ENCODE measurements around the gene TMEM253. TPM values are rescaled to one million over a fixed set of nuclear protein-coding genes. Genes with fewer than 3 reads are reported as not detected.

The TMEM253 gene
- total and polyA plus RNA-seq, 2 experiments from 2014 or later, result 0.59 to 0.95 TPM

DNA sequence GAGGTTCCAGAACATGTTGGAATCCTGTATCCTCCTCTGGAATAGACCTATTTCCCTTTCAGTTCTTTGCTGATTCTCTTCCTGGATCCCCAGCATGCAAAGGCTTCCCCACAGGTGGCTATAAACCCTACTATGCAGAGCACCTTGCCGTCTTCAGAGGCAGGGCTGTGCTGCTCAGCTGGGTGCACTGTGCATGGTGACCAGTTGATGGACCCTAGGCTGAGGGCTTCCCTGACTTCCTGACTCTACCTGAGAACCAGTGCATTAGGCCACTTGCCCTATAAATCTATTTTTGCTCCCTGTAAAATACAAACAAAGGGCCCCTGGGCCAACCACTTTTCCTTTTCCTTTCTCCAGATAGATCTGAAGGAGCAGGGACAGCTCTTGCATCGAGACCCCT is 16.5 kb upstream of the TMEM253 start (continued):
- TF ChIP-seq, protein P1, sequence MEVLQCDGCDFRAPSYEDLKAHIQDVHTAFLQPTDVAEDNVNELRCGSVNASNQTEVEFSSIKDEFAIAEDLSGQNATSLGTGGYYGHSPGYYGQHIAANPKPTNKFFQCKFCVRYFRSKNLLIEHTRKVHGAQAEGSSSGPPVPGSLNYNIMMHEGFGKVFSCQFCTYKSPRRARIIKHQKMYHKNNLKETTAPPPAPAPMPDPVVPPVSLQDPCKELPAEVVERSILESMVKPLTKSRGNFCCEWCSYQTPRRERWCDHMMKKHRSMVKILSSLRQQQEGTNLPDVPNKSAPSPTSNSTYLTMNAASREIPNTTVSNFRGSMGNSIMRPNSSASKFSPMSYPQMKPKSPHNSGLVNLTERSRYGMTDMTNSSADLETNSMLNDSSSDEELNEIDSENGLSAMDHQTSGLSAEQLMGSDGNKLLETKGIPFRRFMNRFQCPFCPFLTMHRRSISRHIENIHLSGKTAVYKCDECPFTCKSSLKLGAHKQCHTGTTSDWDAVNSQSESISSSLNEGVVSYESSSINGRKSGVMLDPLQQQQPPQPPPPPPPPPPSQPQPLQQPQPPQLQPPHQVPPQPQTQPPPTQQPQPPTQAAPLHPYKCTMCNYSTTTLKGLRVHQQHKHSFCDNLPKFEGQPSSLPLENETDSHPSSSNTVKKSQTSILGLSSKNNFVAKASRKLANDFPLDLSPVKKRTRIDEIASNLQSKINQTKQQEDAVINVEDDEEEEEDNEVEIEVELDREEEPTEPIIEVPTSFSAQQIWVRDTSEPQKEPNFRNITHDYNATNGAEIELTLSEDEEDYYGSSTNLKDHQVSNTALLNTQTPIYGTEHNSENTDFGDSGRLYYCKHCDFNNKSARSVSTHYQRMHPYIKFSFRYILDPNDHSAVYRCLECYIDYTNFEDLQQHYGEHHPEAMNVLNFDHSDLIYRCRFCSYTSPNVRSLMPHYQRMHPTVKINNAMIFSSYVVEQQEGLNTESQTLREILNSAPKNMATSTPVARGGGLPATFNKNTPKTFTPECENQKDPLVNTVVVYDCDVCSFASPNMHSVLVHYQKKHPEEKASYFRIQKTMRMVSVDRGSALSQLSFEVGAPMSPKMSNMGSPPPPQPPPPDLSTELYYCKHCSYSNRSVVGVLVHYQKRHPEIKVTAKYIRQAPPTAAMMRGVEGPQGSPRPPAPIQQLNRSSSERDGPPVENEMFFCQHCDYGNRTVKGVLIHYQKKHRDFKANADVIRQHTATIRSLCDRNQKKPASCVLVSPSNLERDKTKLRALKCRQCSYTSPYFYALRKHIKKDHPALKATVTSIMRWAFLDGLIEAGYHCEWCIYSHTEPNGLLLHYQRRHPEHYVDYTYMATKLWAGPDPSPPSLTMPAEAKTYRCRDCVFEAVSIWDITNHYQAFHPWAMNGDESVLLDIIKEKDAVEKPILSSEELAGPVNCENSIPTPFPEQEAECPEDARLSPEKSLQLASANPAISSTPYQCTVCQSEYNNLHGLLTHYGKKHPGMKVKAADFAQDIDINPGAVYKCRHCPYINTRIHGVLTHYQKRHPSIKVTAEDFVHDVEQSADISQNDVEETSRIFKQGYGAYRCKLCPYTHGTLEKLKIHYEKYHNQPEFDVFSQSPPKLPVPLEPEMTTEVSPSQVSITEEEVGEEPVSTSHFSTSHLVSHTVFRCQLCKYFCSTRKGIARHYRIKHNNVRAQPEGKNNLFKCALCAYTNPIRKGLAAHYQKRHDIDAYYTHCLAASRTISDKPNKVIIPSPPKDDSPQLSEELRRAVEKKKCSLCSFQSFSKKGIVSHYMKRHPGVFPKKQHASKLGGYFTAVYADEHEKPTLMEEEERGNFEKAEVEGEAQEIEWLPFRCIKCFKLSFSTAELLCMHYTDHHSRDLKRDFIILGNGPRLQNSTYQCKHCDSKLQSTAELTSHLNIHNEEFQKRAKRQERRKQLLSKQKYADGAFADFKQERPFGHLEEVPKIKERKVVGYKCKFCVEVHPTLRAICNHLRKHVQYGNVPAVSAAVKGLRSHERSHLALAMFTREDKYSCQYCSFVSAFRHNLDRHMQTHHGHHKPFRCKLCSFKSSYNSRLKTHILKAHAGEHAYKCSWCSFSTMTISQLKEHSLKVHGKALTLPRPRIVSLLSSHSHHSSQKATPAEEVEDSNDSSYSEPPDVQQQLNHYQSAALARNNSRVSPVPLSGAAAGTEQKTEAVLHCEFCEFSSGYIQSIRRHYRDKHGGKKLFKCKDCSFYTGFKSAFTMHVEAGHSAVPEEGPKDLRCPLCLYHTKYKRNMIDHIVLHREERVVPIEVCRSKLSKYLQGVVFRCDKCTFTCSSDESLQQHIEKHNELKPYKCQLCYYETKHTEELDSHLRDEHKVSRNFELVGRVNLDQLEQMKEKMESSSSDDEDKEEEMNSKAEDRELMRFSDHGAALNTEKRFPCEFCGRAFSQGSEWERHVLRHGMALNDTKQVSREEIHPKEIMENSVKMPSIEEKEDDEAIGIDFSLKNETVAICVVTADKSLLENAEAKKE (CRISPR knock-in tag; IDR thresholded peaks at IDR 0.05), result no peak
- TF ChIP-seq ZNF331 (CRISPR knock-in tag; IDR thresholded peaks at IDR 0.05; ENCODE audit: low read depth) (no peak), ZNF114 (CRISPR knock-in tag; IDR thresholded peaks at IDR 0.05) (no peak), EZH2phosphoT487 (IDR thresholded peaks at IDR 0.05; ENCODE audit: unreplicated experiment) (no peak), EZH2 (IDR thresholded peaks at IDR 0.05; ENCODE audit: low read depth, unreplicated experiment) (no peak), POLR2AphosphoS5 (IDR thresholded peaks at IDR 0.05; ENCODE audit: low read depth) (no peak), JUNB (IDR thresholded peaks at IDR 0.05; ENCODE audit: unreplicated experiment) (no peak), STAT1 (IDR thresholded peaks at IDR 0.05; ENCODE audit: unreplicated experiment) (no peak)

DNA sequence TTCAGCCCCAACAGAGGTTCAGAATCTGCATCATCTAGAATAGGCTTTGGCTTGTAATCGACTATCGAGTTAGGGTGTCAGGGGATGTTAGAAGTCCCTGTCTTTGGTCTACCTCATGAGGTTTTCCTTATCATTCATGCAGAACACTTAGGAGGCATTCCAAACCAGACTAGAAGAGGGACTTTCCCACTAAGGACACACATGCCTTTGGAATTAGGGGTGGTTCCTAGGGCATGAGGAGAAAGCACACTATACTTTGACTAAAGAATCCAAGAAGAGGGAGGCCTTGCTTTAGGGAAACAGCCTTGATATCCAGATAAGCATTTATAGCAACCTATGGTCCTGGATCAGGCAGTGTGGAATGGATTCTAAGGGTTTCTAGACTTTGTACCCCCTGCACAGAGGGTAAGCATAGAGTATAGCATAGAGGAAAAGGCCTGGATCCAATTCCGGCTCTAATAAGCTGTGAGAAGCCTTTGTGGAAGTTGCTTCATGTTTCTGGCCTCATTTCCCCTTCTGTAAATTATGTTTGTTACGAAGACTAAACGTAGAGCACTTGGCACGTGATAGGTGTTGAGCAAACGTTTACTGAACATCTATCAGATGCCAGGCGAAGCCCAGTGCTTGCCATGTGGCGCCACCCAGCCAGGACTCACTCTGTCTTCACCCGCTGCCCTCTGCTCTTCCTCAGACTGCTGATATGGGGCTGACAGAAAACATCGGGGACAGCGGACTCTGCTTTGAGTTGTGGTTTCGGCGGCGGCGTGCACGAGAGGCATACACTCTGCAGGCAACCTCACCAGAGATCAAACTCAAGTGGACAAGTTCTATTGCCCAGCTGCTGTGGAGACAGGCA is 15.6 kb upstream of the TMEM253 start:
- TF ChIP-seq, protein P2, sequence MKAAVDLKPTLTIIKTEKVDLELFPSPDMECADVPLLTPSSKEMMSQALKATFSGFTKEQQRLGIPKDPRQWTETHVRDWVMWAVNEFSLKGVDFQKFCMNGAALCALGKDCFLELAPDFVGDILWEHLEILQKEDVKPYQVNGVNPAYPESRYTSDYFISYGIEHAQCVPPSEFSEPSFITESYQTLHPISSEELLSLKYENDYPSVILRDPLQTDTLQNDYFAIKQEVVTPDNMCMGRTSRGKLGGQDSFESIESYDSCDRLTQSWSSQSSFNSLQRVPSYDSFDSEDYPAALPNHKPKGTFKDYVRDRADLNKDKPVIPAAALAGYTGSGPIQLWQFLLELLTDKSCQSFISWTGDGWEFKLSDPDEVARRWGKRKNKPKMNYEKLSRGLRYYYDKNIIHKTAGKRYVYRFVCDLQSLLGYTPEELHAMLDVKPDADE (IDR thresholded peaks at IDR 0.05), result no peak
- TF ChIP-seq ZNF114 (CRISPR knock-in tag; IDR thresholded peaks at IDR 0.05) (no peak), JUNB (IDR thresholded peaks at IDR 0.05; ENCODE audit: unreplicated experiment) (no peak)
- TF ChIP-seq, protein P3, sequence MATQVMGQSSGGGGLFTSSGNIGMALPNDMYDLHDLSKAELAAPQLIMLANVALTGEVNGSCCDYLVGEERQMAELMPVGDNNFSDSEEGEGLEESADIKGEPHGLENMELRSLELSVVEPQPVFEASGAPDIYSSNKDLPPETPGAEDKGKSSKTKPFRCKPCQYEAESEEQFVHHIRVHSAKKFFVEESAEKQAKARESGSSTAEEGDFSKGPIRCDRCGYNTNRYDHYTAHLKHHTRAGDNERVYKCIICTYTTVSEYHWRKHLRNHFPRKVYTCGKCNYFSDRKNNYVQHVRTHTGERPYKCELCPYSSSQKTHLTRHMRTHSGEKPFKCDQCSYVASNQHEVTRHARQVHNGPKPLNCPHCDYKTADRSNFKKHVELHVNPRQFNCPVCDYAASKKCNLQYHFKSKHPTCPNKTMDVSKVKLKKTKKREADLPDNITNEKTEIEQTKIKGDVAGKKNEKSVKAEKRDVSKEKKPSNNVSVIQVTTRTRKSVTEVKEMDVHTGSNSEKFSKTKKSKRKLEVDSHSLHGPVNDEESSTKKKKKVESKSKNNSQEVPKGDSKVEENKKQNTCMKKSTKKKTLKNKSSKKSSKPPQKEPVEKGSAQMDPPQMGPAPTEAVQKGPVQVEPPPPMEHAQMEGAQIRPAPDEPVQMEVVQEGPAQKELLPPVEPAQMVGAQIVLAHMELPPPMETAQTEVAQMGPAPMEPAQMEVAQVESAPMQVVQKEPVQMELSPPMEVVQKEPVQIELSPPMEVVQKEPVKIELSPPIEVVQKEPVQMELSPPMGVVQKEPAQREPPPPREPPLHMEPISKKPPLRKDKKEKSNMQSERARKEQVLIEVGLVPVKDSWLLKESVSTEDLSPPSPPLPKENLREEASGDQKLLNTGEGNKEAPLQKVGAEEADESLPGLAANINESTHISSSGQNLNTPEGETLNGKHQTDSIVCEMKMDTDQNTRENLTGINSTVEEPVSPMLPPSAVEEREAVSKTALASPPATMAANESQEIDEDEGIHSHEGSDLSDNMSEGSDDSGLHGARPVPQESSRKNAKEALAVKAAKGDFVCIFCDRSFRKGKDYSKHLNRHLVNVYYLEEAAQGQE (IDR thresholded peaks at IDR 0.05; ENCODE audit: unreplicated experiment), result no peak
- Histone ChIP-seq H3K36me3 (ENCODE audit: insufficient read depth) (peaks cover 20% of the 10 kb centered on the region; the same call in 1 of the 2 replicates), H3F3A (replicated peaks; ENCODE audit: low read depth) (peaks cover 19% of the 10 kb centered on the region; the same call in 1 of the 2 replicates), H3K79me2 (replicated peaks; ENCODE audit: insufficient read depth) (no peaks in the 10 kb centered on the region), H3K9me2 (ENCODE audit: insufficient read depth) (no peaks in the 10 kb centered on the region), H3K27me3 (ENCODE audit: insufficient read depth) (no peaks in the 10 kb centered on the region), H4K20me1 (replicated peaks; ENCODE audit: insufficient read depth) (peaks cover 15% of the 10 kb centered on the region), H2AFZ (no peak overlapping the region), H3K4me3 (no peak overlapping the region), H3K4me2 (no peak overlapping the region), H3K27ac (ENCODE audit: low read depth) (no peak overlapping the region), H3K4me1 (ENCODE audit: insufficient read depth) (peaks cover 12% of the 10 kb centered on the region; the same call in 1 of the 2 replicates)
- peaks cover 23% of the 10 kb centered on the region for H3K27me3 Mint-ChIP-seq (ENCODE audit: insufficient read depth, low read depth, poor library complexity)
- H3K36me3 Mint-ChIP-seq (ENCODE audit: low read depth), result peaks cover 89% of the 10 kb centered on the region
- no peak overlapping the region for H3K4me3 Mint-ChIP-seq
- peaks cover 29% of the 10 kb centered on the region for H3K4me1 Mint-ChIP-seq
- DNase-seq (ENCODE audit: low spot score) (no peak), ATAC-seq (no peak)
- H3K27ac Mint-ChIP-seq, result no peak overlapping the region
- H3K9me3 Mint-ChIP-seq, result peaks cover 4% of the 10 kb centered on the region; the same call in 2 of the 3 replicates

Data from GM23338 (cell line).